ENCODE measurements around the gene CCDC106.

CCDC106 gene

GRCh38 chr19:55613930-55614710, 33.9 kb upstream of the CCDC106 start:
- FAIRE-seq (no peak), DNase-seq (ENCODE audit: insufficient read length, low spot score) (no peak)

GRCh38 chr19:55614711-55615542, 33.1 kb upstream of the CCDC106 start:
- FAIRE-seq (no peak), DNase-seq (ENCODE audit: insufficient read length, low spot score) (no peak)

- FAIRE-seq = no peak
These were observed 32.2 kb upstream of the CCDC106 start for GRCh38 chr19:55615543-55616394.

GRCh38 chr19:55616395-55616875, 31.6 kb upstream of the CCDC106 start:
- FAIRE-seq (no peak), DNase-seq (ENCODE audit: insufficient read length, low spot score) (no peak)

More at GRCh38 chr19:55615543-55616394, 32.2 kb upstream of the CCDC106 start:
- no peak for DNase-seq (ENCODE audit: insufficient read length, low spot score)

DNA sequence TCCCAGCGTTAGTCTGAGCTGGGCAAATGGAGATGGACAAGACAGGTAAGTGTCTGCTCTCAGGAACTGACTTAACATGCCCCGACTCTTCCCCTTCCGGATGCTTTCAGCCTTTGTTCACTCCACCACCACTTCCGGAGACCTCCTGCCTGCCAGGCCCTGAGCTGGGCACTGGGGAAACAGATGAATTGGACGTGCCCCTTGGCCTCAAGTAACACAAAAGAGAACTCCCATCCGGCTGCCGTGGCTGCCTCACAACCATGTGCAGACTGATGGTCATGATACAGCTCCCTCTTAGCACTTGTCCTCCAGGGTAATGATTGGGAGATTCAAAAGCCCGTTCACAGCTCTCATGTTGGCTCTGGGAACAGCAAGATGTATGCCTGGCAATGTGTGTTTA, 30.6 kb upstream of the CCDC106 start:
- FAIRE-seq (no peak), DNase-seq (ENCODE audit: insufficient read length, low spot score) (no peak)

GRCh38 chr19:55618426-55618825, 29.6 kb upstream of the CCDC106 start:
- no peak for DNase-seq (ENCODE audit: insufficient read length, low spot score)
- no peak for FAIRE-seq

GRCh38 chr19:55619286-55619685, 28.7 kb upstream of the CCDC106 start:
- no peak for FAIRE-seq
- no peak for DNase-seq (ENCODE audit: insufficient read length, low spot score)

GRCh38 chr19:55620410-55621204, 27.4 kb upstream of the CCDC106 start:
- FAIRE-seq = no peak
- DNase-seq (ENCODE audit: insufficient read length, low spot score) = no peak

DNA sequence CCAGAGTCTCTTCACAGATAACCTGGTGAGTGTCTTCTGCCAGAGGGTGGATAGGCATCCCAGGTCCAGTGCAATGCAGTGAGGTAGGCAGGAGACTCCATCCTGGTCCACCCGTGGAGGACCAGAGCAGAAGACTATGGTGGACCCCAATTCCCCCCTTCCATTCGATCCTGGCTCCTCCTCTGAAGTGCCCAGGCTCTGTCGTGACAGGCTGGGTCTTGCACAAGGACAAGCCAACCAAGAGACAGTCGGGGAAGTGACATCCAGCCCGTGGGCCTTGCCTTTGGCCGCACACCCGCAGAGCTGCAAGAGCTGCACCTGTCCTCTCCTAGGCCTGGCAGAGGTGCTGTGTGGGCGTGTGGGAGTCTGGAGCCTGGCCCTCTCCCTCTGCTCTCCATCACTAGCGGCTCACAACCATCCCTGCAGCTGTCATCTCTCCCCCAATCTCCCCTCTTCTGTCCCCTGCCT, 26.8 kb upstream of the CCDC106 start:
- no peak for DNase-seq (ENCODE audit: insufficient read length, low spot score)
- no peak for FAIRE-seq

- FAIRE-seq = no peak
These were observed 26.3 kb upstream of the CCDC106 start for GRCh38 chr19:55621673-55622231.

GRCh38 chr19:55622242-55622969, 25.6 kb upstream of the CCDC106 start:
- no peak for FAIRE-seq
- DNase-seq (ENCODE audit: insufficient read length, low spot score) = no peak

More at GRCh38 chr19:55621673-55622231, 26.3 kb upstream of the CCDC106 start:
- DNase-seq (ENCODE audit: insufficient read length, low spot score) = no peak

GRCh38 chr19:55623130-55623529, 24.9 kb upstream of the CCDC106 start:
- FAIRE-seq (no peak), DNase-seq (ENCODE audit: insufficient read length, low spot score) (no peak)

GRCh38 chr19:55623561-55623960, 24.5 kb upstream of the CCDC106 start:
- DNase-seq (ENCODE audit: insufficient read length, low spot score) (no peak), FAIRE-seq (no peak)

- FAIRE-seq (peak; percentile 97), DNase-seq (ENCODE audit: insufficient read length, low spot score) (peak; percentile 89)
These were observed 23.7 kb upstream of the CCDC106 start, which contains the start of gene ZNF784 for GRCh38 chr19:55624109-55625003. ZNF784 (minus strand) TSS chr19:55624566; CDS start chr19:55624561, 5 bp downstream.

DNA sequence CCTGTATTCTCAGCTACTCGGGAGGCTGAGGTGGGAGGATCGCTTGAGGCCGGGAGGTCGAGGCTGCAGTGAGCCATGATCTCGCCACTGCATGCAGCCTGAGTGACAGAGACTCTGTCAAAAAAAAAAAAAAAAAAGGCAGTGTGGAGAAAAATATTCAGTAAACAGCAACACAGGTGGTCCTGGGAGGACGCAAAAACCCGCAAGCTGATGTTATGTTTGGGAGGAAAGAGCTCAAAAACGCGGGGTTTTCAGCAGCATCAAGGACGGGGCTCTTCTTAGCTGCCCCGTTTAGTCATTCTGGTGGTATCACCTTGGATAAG, 23.0 kb upstream of the CCDC106 start:
- no peak for FAIRE-seq
- no peak for DNase-seq (ENCODE audit: insufficient read length, low spot score)

- FAIRE-seq (no peak), DNase-seq (ENCODE audit: insufficient read length, low spot score) (no peak)
These were observed 21.7 kb upstream of the CCDC106 start for GRCh38 chr19:55626350-55626749.

DNA sequence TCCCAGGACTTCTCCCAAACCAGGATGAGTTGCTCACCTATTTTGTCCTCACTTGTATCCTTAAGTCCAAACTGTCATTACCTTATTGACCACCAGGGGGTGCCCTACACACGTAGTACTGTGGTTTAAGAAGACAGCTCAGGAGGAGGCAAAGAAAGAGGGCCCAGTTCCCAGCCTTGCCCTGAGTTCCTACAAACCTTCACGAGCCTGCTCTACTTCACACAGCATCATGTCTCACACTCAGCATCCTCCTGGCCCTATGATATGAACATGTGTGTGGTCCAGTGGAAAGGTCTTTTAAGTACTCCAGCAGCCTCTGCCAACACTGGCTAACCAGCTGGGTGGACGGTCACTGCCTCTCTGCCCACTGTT, 15.6 kb upstream of the CCDC106 start:
- DNase-seq (ENCODE audit: insufficient read length, low spot score) (peak; percentile 67), FAIRE-seq (no peak)

DNA sequence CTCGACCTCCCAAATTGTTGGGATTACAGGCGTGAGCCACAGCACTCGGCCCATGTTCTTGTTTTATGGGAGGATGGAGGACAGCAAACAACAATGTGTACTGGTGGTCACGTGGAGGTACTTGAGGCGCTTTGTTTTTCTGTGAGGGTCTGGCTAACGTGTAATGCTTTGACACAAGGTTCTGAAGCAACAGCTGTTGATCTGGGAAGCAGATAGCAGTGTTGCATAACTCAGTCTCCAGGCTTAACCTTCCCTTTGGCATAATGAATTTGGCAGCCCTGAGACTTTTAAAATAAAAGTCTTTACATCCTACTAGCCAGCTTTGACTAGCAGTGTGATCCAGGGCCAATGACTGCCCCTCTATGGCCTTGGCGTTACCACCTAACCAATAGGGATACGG, 14.2 kb upstream of the CCDC106 start:
- no peak for FAIRE-seq
- DNase-seq (ENCODE audit: insufficient read length, low spot score) = no peak
